Mucosa of gallbladder (tissue), 1 donor: ENCODE results near the gene CNOT11. TPM values are rescaled to one million over a fixed set of nuclear protein-coding genes. Genes with fewer than 3 reads are reported as not detected.
"Not testable (repeated sequence)": the region's sequence is repeated elsewhere in the genome, so short reads cannot be mapped to it uniquely, and the experiment has no call there.

ENCODE experiments used
- DNase-seq: peaks from one replicate; pipeline ENCODE4 v3.0.0-alpha.2; 2020; ENCODE audit warnings: low spot score
- total RNA-seq: library from RNA; stranded (reverse); gene quantifications from one replicate; pipeline ENCODE4 v1.2.1, GENCODE V29; 2021
- donor health status: DM: no; HTN: no; CAD: no.

The CNOT11 gene
- total RNA-seq, 1 donor from 2014 or later: 67.5 TPM

DNA sequence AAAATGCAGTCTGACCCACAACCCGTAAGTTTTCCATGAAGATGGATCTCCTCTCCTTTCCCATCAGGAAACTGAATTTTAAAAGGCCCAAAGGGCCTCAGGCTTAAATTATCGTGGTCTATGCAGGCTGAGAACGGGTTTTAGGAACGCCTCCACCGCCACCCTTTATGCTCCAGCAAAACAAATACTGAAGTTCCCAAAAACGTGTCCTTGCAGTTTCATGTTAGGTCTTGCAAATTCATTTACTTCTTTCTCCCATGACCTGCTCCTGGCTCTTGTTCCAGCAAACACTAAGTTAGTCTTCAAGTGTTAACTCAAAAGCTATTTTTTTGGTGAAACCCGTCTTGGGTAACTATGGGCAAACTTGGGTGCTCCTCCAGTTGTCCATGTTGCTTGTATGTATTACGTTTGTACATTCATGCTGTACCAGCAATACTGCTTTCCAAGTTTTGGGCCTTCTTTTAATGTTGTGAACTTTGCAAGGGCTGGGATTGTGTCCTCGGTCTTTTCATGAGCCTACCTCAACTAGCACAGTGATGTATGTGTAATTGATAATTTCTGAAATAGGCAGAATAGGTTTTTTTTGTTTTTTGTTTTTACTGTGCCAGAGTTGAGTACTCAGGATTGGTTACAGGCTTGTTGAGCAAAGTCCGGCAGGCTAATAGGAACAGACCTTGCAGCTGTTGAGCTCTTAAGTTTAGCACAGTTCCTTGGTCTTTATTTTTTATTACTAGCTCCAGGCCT lies 57.6 kb downstream of the CNOT11 start:
- DNase-seq: no peak

DNA sequence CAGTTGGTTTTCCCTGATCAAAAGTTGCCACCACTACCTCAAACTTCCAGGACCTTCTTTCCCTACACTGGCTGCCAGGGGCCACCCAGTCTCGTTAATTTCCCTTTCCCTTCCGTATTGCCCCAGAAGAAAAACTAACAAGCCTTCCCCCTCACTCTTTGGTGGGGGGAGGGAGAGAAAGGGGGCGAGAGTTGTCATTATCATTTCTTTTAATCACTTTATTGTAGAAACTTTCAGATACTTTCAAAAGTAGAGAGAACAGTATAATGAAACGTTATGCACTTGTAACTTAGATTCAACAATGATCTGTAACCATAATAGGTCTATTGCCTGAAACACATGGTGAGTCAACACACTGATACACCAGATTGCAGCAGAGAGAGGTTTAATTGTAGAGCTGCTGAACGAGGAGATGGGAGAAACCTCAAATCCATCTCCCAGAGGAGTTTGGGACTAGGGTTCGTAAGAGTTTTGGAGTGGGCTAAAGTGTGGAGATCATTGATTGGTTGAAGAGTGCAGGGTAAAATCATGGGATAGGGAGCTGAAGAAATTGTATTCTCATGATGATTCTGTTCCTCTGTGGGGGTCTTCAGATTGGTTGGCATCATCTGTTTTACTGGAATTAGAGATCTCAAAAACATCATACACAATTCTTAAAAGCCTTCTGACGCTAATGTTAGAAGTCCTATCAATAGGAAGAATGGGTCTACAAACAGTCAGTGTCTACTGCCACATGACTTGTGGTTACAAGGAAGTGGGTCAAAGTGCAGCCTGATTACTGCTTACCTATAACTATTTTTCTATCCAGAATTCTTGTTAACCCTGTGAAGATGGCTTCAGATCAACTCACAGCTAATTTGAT lies 58.4 kb downstream of the CNOT11 start:
- DNase-seq: no peak

DNA sequence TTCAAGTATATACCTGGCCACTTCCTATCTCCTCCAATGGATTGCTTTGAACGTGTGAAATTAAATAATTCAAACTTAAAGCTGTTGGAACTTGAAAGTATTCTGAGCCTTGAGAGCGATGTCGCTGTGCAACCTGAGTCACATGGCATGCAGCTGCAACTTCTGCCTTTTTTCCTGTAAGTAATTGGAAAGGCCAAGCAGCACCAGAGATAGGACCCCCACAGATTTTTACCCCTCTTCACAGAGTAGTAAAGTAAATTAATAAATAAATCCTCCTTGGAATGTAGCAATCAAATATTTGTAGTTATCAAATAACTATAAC lies 59.0 kb downstream of the CNOT11 start:
- no peak for DNase-seq

GRCh38 chr2:101316568-101316967 lies 63.9 kb downstream of the CNOT11 start:
- DNase-seq: not testable (repeated sequence)

Other genes with a start within 250 kb of the CNOT11 start
- gene TBC1D8, start 101.5 kb upstream of the CNOT11 start, total RNA-seq: 72.1 TPM
- 54.9 TPM for gene RNF149, start 55.8 kb downstream of the CNOT11 start, total RNA-seq
- 0.26 TPM for gene CREG2, start 134.6 kb downstream of the CNOT11 start, total RNA-seq
- gene RFX8, start 222.2 kb downstream of the CNOT11 start, total RNA-seq: 0.29 TPM